Sciatic nerve (tissue), 2 donors: ENCODE results near the gene PLPPR4. TPM values are rescaled to one million over a fixed set of nuclear protein-coding genes. Genes with fewer than 3 reads are reported as not detected.
A peak's percentile ranks its signal among the peaks of the same experiment; 100 is the strongest.

Experiments used
- ATAC-seq: fragments of 200-7000 bp; cut with Tn5 transposase; one replicate; pipeline ENCODE4 v1.9.1; 2020; ENCODE audit warnings: mild to moderate bottlenecking, moderate library complexity
- DNase-seq: peaks from one replicate; pipeline ENCODE4 v3.0.0-alpha.2; 2020; ENCODE audit warnings: low spot score
- intact Hi-C: fragments of 100-400 bp; cut with DNase I; formaldehyde crosslinking; loops from one replicate; pipeline ENCODE4 v1.14.2; 2022
- total RNA-seq: library from RNA; stranded (reverse); fragmentation: NEBNext Ultra II Directional; extraction: Animal tissue kit (Norgen Biotek cat#: 25700); gene quantifications from one replicate; pipeline ENCODE4 v1.2.1, GENCODE V29; 2021
- donor health status: DM: no; HTN: no; CAD: no.
- donor health status: DM: no; HTN: no; CAD: no.

The PLPPR4 gene, protein sequence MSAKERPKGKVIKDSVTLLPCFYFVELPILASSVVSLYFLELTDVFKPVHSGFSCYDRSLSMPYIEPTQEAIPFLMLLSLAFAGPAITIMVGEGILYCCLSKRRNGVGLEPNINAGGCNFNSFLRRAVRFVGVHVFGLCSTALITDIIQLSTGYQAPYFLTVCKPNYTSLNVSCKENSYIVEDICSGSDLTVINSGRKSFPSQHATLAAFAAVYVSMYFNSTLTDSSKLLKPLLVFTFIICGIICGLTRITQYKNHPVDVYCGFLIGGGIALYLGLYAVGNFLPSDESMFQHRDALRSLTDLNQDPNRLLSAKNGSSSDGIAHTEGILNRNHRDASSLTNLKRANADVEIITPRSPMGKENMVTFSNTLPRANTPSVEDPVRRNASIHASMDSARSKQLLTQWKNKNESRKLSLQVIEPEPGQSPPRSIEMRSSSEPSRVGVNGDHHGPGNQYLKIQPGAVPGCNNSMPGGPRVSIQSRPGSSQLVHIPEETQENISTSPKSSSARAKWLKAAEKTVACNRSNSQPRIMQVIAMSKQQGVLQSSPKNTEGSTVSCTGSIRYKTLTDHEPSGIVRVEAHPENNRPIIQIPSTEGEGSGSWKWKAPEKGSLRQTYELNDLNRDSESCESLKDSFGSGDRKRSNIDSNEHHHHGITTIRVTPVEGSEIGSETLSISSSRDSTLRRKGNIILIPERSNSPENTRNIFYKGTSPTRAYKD
- 6.6 TPM for total RNA-seq

DNA sequence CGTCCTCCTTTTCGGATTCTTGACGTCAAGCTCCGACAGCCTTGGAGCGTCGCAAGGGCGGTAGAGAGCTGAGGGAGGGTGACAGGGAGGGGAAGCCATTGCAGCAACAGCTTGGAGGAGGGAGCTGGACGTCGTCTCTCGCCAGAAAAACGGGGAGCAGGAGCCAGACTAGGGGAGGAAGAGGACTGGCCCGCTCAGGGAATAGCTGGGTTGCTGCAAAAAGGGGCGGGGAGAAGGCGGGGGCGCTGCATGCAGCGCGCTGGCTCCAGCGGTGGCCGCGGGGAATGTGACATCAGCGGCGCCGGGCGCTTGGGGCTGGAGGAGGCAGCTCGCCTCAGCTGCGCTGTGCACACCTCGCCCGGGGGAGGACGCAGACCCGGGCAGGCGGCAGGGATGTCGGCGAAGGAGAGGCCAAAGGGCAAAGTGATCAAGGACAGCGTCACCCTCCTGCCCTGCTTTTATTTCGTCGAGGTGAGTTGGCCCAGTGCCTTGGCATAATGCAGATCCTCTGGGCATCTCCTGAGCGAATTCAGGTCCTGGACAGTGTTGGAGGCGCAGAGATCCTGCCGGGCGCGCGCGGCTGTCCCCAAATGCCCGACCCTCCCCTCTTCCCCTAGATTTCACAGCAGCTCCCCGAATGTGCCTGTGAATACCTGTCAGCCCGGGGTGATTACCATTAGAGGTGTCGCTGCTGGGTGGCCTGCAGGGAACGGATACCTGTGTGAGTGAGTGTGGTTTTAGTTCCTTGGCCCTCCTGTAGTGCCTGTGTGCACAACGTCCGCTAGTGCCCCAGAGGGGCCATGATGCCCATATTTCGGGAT lies at the start of gene PLPPR4:
Gene PLPPR4, plus strand, starts transcription at position 292 of the 821 bp plus-strand sequence. Its CDS starts 102 bp downstream, at position 394.
- intact Hi-C loops: no loop called here
- DNase-seq: peak; percentile 60
- ATAC-seq: peak; percentile 81

DNA sequence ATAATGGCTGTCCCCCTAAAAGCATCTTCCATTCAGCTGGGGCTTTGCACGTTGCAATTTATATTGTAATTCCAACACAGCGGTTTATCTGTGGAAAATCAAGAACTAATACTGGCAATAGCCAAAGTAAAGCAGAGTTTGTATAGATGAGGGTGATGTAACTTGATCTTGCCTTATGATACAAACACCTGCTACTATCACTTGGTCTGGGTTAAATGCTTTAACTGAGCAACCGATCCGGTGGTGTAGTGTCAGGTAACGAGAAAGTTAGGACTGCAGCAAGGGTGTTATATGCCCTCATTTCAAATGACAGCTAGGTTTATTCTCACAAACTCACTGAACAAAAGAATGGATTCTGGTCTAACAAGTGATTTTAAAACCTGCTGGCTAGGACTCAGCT lies 47.3 kb upstream of the PLPPR4 start:
- ATAC-seq: no peak
- DNase-seq: no peak
- intact Hi-C loops: no loop called here

DNA sequence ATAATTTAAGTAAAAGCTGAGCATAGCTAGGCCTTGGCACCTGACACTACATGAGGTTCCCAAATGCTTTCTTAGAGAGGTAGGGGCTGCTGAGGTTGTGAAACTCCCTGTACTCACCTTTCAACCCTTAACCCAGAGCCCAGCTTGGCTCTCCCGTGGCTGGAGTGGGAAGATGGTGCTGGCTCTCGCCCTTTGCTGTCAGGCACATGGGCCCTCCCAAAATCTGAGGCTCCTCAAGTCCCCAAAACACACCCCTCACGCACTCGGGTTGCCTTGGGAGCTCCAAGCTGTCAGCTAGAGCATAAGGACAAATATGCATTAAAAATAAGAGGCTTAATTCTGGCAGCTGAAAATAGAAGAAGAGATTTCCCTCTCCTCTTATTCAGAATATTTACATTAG lies 46.7 kb upstream of the PLPPR4 start:
- ATAC-seq (no peak), DNase-seq (no peak)
- intact Hi-C loops: no loop called here

DNA sequence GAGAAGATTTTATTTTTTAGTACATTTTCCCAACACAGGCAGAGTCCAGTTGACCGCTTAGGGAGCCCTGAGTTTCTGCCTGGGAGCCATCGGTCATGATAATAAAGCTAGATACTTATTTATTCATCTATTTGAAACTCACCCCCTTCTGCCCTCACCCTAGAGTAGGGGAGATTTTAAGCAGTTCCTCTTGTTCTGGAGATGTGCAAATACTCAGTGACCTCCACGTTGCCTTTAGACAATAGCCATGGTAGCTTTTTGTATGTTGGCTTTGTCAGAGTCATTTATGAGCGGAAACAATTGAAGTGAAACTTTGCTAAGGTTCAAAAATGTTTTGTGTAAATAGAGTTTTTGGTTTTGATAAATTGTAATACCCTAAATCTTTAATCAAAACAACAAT lies 45.7 kb upstream of the PLPPR4 start:
- intact Hi-C loops: no loop called here
- ATAC-seq (no peak), DNase-seq (no peak)

DNA sequence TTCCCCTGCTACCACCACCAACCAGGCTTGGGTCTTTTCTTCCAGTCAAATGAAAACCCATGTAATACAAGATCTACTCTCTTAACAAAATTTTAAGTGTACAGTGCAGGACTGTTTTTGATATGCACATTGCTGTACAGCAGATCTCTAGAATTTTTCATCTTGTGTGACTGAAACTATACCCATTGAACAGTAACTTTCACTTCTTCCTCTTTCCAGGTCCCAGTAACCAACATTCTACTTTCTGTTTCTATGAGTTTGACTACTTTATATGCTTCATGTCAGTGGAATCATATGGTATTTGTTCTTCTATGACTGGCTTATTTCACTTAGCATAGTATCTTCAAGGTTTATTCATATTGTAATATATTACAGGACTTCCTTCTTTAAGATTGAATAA lies 45.3 kb upstream of the PLPPR4 start:
- ATAC-seq (no peak), DNase-seq (no peak)
- intact Hi-C loops: no loop called here

DNA sequence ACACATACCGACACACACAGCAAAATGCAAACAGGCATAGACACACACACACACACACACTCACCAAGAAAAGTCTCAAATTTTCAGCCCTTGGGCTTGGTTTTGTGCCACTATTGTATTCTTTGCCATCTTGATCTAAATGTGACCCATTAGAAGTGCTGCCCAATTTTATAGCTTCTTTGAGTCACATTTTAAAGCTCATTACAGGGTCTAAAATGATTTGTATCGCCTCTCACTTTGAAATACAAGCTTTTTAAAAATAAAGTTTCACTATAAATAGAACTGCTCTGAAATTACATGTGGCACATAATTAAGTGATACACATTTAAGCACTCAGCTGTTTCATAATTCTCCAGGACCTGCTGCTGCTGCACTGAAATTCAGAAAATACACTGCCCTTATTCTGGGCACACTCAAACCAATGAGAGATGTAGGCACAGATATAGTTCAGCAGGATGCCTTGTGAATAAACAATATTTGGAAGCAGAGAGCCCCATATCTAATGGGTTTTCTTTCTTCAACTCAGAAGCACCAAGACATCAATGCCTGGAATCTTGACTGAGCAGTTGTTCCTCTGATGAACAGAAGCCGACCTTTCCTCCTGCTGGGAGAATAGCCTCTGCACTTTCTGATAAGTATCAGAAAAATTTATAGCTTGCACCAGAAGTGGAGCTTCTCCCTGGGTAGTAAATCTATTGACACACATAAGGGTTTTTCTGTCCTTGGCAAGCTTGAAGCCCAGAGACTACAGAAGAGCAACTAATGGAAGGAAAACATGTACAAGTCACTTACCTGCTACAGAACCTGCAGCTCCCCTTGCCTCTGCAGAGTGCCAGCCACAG lies 37.0 kb upstream of the PLPPR4 start:
- no peak for DNase-seq
- no peak for ATAC-seq
- intact Hi-C loops: no loop called here

DNA sequence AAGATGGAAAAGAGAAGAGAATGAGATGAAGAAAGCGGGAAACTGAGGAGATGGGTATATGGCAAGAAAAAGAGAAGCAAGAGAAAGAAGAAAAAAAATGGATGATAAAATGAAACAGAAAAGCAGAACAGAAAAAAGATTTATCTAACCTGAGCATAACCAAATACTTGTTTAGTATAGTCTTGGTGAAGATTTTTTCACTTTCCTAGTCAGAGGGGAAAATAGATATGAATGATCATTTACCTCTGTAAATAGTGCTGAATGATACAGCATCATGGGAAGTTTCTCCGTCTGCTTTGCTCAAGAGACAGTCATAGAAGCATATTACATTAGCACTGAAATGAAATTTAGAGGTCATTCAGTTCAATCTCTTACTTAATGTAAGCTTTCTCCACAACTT lies 36.1 kb upstream of the PLPPR4 start:
- no peak for ATAC-seq
- intact Hi-C loops: no loop called here
- DNase-seq: no peak

DNA sequence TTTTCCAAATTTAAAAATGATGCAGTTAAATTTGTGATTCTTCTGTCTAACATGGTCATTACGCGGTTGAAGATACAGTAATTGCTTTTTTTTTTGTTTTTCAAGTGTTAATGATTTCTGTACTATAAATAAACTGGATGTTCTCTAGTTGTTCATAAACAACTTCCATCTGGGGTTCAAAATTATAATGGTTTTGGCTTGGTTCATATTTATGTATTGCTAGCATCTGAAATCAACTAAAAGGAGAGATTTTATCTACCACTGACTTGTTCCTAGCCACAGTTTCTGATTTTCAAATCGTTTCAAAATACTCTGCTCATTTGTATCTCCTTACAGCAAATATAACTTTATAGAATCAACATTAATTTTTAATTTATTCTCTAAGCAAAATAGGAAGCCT lies 35.2 kb upstream of the PLPPR4 start:
- intact Hi-C loops: no loop called here
- ATAC-seq (no peak), DNase-seq (no peak)

DNA sequence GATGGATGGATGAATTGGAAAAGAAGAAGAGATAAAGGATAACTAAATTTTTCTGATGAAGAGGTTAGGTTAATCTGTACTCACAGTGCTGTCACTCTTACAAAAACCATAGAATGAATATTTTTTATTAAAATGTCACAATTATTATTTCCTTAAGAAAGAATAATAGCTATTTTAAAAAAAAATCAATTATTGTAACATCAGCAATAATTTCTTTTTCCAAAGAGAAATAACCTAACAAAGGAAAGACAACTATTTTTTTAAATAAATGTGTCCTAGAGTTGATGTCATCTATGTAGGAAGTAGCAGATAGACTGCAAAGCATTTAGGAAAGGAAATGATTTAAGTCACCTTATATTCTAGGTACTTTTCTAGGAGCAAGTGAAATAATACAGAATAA lies 33.6 kb upstream of the PLPPR4 start:
- intact Hi-C loops: no loop called here
- ATAC-seq (no peak), DNase-seq (no peak)

DNA sequence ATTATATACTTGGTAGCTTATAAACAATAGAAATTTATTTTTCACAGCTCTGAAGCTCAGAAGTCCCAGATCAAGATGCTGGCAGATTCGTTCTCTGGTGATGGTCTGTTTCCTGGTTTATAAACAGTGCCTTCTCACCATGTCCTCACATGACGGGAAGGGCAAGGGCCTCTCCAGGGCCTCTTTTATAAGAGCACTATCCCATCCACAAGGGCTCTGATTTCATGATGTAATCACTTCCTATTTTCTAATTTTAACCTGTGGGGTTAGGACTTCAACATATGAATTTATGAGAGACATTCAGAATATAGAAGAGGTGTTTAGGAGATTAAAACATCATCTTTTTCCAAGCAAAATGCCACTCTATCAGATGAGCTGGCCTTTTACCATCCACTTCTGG lies 32.1 kb upstream of the PLPPR4 start:
- ATAC-seq (no peak), DNase-seq (no peak)
- intact Hi-C loops: no loop called here

DNA sequence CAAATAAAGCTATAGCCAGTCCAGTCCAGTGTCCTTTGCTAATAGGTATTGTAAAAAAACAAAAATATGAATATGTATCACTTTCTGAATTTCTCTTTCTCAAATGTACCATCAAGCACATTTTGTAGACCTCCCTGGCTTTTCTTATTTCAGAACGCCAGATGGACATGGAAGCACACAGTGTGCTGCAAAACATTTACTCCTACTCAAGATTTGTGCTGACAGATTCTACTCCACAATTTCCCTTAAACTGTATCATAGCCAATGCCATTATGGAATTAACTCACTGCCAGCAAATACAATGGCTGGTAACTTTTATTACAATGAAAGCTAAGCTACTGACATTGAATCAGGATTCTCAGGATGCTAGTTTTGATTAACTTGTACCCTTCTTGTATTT lies 30.8 kb upstream of the PLPPR4 start:
- no peak for ATAC-seq
- DNase-seq: no peak

DNA sequence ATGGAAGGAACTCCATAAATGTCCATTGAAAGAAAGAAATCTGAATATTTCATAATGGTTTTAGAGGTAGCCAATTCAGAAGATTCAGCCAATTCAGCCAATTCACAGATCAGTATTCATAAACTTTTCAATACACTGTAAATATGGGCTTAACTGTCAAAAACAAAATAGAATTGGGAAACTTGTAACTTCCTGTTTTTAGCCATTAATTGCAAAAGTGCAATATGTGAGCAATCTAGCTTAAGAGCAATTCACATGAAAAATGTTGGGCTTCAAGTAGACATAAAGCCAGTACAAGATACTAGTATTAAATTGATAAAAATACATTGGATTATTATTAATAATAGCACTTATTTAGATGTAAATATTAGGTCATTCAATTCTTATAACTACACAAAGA lies 27.5 kb upstream of the PLPPR4 start:
- no peak for ATAC-seq

More for the DNA sequence above, 30.8 kb upstream of the PLPPR4 start:
- intact Hi-C loops: no loop called here

DNA sequence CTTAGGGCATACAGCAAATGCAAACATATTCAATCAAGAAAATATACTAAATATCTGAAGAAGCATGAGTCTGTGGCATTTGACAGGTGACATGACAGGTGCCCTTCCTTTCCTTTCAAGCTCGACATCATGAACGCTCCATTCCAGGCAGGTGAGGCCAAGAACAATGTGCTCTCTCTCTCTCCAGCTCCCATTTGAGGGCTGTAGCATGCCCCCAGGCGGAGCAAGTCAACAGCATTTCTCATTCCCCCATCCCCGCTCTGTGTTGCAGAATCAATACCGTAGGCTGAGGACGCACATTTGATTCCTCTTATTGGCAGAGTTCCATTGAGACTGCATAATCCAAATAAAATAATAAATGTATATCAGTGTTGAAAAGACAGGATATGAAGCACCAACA lies 24.6 kb upstream of the PLPPR4 start:
- intact Hi-C loops: no loop called here
- no peak for ATAC-seq
- no peak for DNase-seq

More for the DNA sequence above, 27.5 kb upstream of the PLPPR4 start:
- DNase-seq: no peak
- intact Hi-C loops: no loop called here

DNA sequence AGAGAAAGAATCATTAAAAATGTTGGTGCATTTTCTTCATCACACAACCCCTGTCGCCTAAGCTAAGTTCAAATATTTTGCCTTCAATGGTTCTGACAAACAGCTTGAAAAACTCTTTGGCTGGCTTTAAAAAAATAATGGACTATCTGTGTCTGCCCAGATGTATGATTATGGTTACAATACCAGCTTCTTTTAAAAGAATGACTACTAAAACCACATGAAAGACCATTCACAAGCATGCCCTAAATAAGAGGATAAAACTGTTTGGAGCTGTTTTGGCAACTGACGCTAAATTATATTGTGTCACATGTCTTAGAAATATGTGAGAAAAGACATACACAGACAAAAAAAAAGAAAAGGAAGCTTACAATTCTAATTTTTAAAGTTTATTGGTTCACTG lies 23.7 kb upstream of the PLPPR4 start:
- DNase-seq: no peak
- intact Hi-C loops: no loop called here

DNA sequence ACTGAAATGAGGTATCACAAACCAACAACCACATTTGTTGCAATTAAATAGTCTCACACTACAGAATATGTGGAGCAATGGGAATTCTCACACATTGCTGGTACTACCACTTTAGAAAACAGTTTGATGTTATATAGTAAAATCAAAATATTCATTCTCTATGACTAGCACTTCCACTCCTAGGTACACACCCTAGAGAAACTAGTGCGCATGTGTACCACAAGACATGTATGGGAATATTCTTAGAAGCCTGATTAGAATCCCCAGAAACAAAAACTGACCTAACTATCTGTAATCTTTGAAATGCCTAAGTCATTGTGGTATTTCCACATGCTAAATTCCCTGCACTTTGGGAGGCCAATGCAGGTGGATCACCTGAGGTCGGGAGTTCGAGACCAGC lies 18.1 kb upstream of the PLPPR4 start:
- no peak for DNase-seq
- intact Hi-C loops: no loop called here
- no peak for ATAC-seq

More for the DNA sequence above, 23.7 kb upstream of the PLPPR4 start:
- no peak for ATAC-seq

DNA sequence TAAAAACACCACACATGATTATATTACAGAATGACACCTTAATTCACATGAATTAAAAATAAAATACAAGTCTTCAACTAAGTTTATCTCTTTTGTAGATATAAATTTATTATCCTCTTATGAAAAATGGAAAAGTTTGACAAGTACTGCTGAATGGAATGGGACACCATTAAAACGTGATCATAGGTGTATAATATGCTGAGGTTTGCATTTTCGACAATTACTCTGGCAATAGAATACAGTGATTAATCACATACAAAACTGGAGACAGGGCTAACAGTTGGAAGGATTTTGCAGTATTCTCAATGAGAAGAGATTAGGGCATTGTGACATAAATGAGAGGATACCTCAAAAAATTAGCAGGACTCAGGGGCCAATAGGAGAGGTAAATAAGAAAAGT lies 17.1 kb upstream of the PLPPR4 start:
- intact Hi-C loops: no loop called here
- ATAC-seq (no peak), DNase-seq (no peak)

DNA sequence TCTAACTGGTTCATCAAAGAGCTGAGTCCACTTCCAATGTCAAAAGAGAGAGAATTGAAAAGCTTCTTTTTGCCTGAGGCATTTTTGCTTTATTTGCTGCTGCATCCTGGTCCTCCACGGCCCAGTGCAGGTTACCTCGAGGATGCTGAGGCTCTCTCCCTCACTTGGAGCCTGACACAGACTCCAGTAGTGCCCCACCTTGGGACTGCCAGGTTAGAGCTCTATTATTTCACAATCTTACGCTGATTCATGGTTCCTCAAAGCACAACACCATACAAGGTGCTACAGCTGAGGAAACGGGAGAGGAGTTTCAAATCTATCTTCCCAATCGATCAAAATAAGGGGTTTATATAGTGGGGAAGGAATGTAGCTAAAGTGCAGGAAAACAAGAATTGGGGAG lies 13.6 kb upstream of the PLPPR4 start:
- ATAC-seq (no peak), DNase-seq (no peak)
- intact Hi-C loops: no loop called here

DNA sequence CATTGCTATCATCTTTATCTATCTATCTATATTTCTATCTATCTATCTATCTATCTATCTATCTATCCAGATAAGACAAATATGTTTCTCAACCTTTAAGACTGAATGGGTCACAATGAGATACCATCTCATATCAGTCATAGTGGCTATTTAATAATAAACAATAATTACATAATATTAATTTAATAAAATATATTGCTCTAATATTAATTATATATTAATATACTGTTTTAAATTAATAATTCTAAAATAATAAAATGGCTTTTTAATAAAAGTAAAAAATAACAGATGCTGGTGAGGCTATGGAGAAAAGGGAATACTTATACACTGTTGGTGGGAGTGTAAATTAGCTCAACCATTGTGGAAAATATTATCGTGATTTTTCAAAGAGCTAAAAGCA lies 13.0 kb upstream of the PLPPR4 start:
- no peak for DNase-seq
- intact Hi-C loops: no loop called here
- ATAC-seq: no peak

DNA sequence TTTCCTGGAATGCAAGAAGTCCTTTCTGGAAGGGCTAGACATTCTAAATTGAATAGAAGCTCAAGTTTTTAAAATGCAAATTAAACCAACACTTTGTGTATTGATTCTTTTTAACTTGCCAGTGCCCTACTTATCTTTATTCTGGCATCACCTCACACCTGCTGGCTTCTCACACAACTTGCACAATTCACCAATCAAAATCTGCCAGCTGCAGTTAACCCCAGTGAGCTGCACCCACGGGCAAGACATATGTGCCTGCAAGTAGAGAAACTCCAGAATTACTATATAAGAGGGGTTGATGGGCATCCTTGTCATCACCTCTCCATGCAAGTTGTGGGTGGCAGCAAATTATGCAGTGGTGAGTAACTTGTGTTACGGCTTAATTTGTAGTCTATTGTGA lies 11.7 kb upstream of the PLPPR4 start:
- no peak for DNase-seq
- intact Hi-C loops: no loop called here
- no peak for ATAC-seq
